ENCODE data around the gene GRM7. TPM values are rescaled to one million over a fixed set of nuclear protein-coding genes. Genes with fewer than 3 reads are reported as not detected.
A peak's percentile ranks its signal among the peaks of the same experiment; 100 is the strongest.

GRM7 gene
- total and polyA plus RNA-seq, 2 donors (not counting 1 experiment from before 2014, with no cell fraction given), result not detected

GRCh38 chr3:7506606-7507180 lies 645.8 kb downstream of the GRM7 start:
- Histone ChIP-seq H3K9ac (ENCODE audit: insufficient read depth, low read length) (no peak overlapping the region), H3K27me3 (ENCODE audit: control insufficient read depth, insufficient read depth, low read length) (no peaks in the 10 kb centered on the region), H3K4me1 (ENCODE audit: control insufficient read depth, extremely low read depth, insufficient read depth, low read length) (no peaks in the 10 kb centered on the region), H4K20me1 (ENCODE audit: control insufficient read depth, extremely low read depth, insufficient read depth, low read length) (no peaks in the 10 kb centered on the region), H3K36me3 (ENCODE audit: control insufficient read depth, insufficient read depth, low read length) (no peaks in the 10 kb centered on the region), H3K79me2 (ENCODE audit: control insufficient read depth, insufficient read depth, low read length) (no peaks in the 10 kb centered on the region), H3K4me3 (replicated peaks in 1 of 4; ENCODE audit: control extremely low read depth in 1 of 4, insufficient read depth in 1 of 4, low read depth in 3 of 4, low read length in 4 of 4) (no peak overlapping the region), H3K9me3 (ENCODE audit: control insufficient read depth, insufficient read depth, low read depth, low read length) (no peaks in the 10 kb centered on the region), H2AFZ (ENCODE audit: low read length) (no peak overlapping the region), H3K4me2 (ENCODE audit: extremely low read depth, insufficient read depth, low read length) (no peak overlapping the region), H3K27ac (ENCODE audit: insufficient read depth, low read length) (no peak overlapping the region)
- TF ChIP-seq EZH2 (IDR thresholded peaks at IDR 0.05; ENCODE audit: low read length, missing control alignments) (no peak), CTCF (conservative IDR thresholded peaks at IDR 0.05 in 1 of 2, IDR thresholded peaks at IDR 0.05 in 1 of 2; ENCODE audit: low read depth in 1 of 2, low read length in 2 of 2) (no peak)
- peak in 1 of 2 donors; percentile 54 for DNase-seq (ENCODE audit: low read depth in 2 of 2)

GRCh38 chr3:7508821-7509220 lies 647.9 kb downstream of the GRM7 start:
- H3K27me3 ChIP-seq (ENCODE audit: control insufficient read depth, insufficient read depth, low read length), result no peaks in the 10 kb centered on the region
- H4K20me1 ChIP-seq (ENCODE audit: control insufficient read depth, extremely low read depth, insufficient read depth, low read length), result no peaks in the 10 kb centered on the region
- H3K79me2 ChIP-seq (ENCODE audit: control insufficient read depth, insufficient read depth, low read length), result no peaks in the 10 kb centered on the region
- H3K4me2 ChIP-seq (ENCODE audit: extremely low read depth, insufficient read depth, low read length), result no peak overlapping the region
- no peaks in the 10 kb centered on the region for H3K9me3 ChIP-seq (ENCODE audit: control insufficient read depth, insufficient read depth, low read depth, low read length)
- H3K27ac ChIP-seq (ENCODE audit: insufficient read depth, low read length), result no peak overlapping the region
- no peak for TF ChIP-seq CTCF (conservative IDR thresholded peaks at IDR 0.05 in 1 of 2, IDR thresholded peaks at IDR 0.05 in 1 of 2; ENCODE audit: low read depth in 1 of 2, low read length in 2 of 2)
- TF ChIP-seq EZH2 (IDR thresholded peaks at IDR 0.05; ENCODE audit: low read length, missing control alignments), result no peak
- H3K4me1 ChIP-seq (ENCODE audit: control insufficient read depth, extremely low read depth, insufficient read depth, low read length), result no peaks in the 10 kb centered on the region
- no peaks in the 10 kb centered on the region for H3K36me3 ChIP-seq (ENCODE audit: control insufficient read depth, insufficient read depth, low read length)
- no peak overlapping the region for H3K4me3 ChIP-seq (replicated peaks in 1 of 4; ENCODE audit: control extremely low read depth in 1 of 4, insufficient read depth in 1 of 4, low read depth in 3 of 4, low read length in 4 of 4)
- no peak overlapping the region for H2AFZ ChIP-seq (ENCODE audit: low read length)
- DNase-seq (ENCODE audit: low read depth in 2 of 2), result peak in 1 of 2 donors; percentile 83
- no peak overlapping the region for H3K9ac ChIP-seq (ENCODE audit: insufficient read depth, low read length)

GRCh38 chr3:7512048-7512447 lies 651.1 kb downstream of the GRM7 start:
- no peaks in the 10 kb centered on the region for H3K36me3 ChIP-seq (ENCODE audit: control insufficient read depth, insufficient read depth, low read length)
- no peaks in the 10 kb centered on the region for H3K4me1 ChIP-seq (ENCODE audit: control insufficient read depth, extremely low read depth, insufficient read depth, low read length)
- H3K4me2 ChIP-seq (ENCODE audit: extremely low read depth, insufficient read depth, low read length), result no peak overlapping the region
- no peak overlapping the region for H3K27ac ChIP-seq (ENCODE audit: insufficient read depth, low read length)
- H4K20me1 ChIP-seq (ENCODE audit: control insufficient read depth, extremely low read depth, insufficient read depth, low read length), result no peaks in the 10 kb centered on the region
- no peak overlapping the region for H3K9ac ChIP-seq (ENCODE audit: insufficient read depth, low read length)
- no peak overlapping the region for H3K4me3 ChIP-seq (replicated peaks in 1 of 4; ENCODE audit: control extremely low read depth in 1 of 4, insufficient read depth in 1 of 4, low read depth in 3 of 4, low read length in 4 of 4)
- no peaks in the 10 kb centered on the region for H3K27me3 ChIP-seq (ENCODE audit: control insufficient read depth, insufficient read depth, low read length)
- H2AFZ ChIP-seq (ENCODE audit: low read length), result no peak overlapping the region
- no peak for DNase-seq (ENCODE audit: low read depth in 2 of 2)
- H3K79me2 ChIP-seq (ENCODE audit: control insufficient read depth, insufficient read depth, low read length), result no peaks in the 10 kb centered on the region
- no peaks in the 10 kb centered on the region for H3K9me3 ChIP-seq (ENCODE audit: control insufficient read depth, insufficient read depth, low read depth, low read length)
- TF ChIP-seq CTCF (conservative IDR thresholded peaks at IDR 0.05 in 1 of 2, IDR thresholded peaks at IDR 0.05 in 1 of 2; ENCODE audit: low read depth in 1 of 2, low read length in 2 of 2) (no peak), EZH2 (IDR thresholded peaks at IDR 0.05; ENCODE audit: low read length, missing control alignments) (no peak)
